Activated T-cell treated with anti-CD3 and anti-CD28 coated beads, Interleukin-2, amount 50 U/mL, for 48 hours (primary cell): ENCODE results near the gene RGS2.

ENCODE experiments used
- DNase-seq, 2 experiments: peaks; one replicate each; pipeline ENCODE4 v3.0.0-alpha.2; 2020

Gene RGS2, protein sequence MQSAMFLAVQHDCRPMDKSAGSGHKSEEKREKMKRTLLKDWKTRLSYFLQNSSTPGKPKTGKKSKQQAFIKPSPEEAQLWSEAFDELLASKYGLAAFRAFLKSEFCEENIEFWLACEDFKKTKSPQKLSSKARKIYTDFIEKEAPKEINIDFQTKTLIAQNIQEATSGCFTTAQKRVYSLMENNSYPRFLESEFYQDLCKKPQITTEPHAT

DNA sequence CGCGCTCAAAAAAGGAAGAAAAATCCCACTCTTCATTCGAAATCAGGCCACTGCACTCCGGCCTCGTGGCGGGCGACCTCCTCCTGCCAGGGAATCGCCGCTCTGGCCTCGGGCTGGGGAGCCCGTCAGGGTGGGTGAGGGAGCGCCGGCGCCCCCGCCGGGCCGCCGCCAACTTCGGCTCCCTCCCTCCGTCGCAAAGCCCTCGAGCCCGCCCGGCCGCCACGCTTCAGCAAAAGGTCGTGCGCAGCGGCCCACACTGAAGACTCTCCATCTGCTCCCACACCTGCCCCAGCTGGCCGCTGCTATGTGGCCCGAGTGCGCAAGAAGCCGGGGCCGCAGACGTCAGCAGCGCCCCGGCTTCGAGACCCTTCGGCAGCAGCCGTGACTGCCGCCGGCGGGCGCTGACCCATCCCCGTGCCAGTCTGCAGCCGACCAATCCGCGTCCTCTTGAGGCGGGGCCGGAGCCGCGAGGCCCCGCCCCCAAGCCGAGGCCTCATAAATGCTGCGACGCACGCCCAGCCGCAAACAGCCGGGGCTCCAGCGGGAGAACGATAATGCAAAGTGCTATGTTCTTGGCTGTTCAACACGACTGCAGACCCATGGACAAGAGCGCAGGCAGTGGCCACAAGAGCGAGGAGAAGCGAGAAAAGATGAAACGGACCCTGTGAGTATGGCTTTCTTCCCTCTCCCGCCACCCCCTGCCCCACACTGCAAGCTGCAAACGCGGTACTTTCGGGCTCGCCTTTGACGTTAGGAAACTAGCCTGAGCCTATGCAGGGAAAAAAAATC lies at the start of gene RGS2:
RGS2 (plus strand) TSS at position 522 of the 789 bp plus-strand sequence; CDS start at position 555, 33 bp downstream.
- DNase-seq: peak; percentile 90 to 92

DNA sequence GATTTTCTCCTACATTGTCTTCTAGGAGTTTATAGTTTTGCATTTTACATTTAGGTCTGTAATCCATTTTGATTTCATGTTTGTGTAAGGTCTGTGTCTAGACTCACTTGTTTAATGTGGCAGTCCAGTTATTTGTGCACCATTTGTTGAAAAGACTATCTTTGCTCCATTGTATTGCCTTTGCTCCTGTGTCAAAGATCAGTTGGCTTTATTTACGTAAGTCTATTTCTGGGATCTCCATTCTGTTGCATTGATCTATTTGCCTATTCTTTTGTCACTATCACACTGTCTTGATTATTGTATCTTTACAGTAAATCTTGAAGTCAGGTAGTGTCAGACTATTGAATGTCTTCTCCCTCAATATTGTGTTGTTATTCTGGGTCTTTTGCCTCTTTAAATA lies 49.7 kb upstream of the RGS2 start:
- DNase-seq: no peak

DNA sequence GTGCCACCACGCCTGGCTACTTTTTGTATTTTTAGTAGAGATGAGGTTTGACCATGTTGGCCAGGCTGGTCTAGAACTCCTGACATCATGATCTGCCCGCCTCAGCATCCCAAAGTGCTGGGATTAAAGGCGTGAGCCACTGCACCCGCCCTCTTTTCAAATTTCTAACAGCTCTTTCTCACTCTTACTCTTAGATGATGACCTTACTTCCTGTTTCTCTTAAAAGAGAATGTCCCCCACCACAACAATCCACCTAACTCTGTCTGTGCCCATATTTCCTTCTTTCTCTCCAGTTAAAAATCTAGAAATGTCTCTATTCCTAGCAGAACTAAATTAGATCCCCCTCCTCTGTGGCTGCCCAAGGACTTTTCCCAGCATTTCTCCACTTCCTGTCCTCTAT lies 46.6 kb upstream of the RGS2 start:
- no peak for DNase-seq

- DNase-seq: no peak
Observed at GRCh38 chr1:192763243-192763642, 45.6 kb upstream of the RGS2 start.

GRCh38 chr1:192763756-192764155 lies 45.1 kb upstream of the RGS2 start:
- no peak for DNase-seq

- DNase-seq: no peak
Observed at GRCh38 chr1:192764675-192765074, 44.2 kb upstream of the RGS2 start.

- DNase-seq: no peak
Observed at GRCh38 chr1:192766009-192766625, 42.7 kb upstream of the RGS2 start.

- no peak for DNase-seq
Observed at GRCh38 chr1:192766876-192767275, 42.0 kb upstream of the RGS2 start.

- DNase-seq: no peak
Observed at GRCh38 chr1:192767798-192768197, 41.0 kb upstream of the RGS2 start.

GRCh38 chr1:192768463-192768862 lies 40.4 kb upstream of the RGS2 start:
- no peak for DNase-seq

DNA sequence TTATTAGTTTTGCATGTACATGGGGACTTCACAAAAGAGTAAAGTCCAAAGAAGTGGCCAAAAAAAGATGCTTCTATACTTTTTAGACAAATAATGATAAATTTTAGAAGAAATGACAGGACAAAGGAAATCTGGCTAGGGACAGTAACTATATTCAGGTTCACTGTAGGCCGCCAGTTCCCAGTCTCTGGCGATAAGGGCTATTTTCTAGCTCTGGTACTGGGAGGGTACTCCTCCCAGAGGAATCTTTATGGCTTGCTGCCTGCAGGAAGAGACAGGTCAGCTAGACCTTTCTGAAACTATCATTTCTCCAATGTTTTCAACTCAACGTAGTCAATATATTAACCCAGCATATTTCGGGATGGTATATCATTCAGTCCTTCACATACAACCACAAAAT lies 37.5 kb upstream of the RGS2 start:
- no peak for DNase-seq

- DNase-seq: no peak
Observed at GRCh38 chr1:192775631-192776030, 33.2 kb upstream of the RGS2 start.

DNA sequence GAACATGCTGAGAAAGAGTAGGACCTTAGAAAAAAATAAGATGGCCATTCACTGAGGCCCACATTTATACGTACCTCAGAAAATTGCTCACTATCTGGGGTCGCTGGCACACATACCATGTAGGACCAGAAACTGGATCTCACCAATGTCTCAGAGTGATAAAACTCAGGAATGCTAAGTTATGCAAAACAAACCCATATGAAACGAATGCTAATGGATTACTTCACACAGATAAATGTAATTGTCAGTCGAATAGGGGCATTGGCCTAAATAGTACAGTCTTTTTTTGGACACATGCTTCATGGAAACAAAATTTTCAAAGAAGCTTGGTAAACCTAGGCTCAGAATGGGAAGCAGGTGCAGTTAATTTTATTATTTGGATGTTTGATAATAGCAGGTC lies 32.6 kb upstream of the RGS2 start:
- DNase-seq: no peak

DNA sequence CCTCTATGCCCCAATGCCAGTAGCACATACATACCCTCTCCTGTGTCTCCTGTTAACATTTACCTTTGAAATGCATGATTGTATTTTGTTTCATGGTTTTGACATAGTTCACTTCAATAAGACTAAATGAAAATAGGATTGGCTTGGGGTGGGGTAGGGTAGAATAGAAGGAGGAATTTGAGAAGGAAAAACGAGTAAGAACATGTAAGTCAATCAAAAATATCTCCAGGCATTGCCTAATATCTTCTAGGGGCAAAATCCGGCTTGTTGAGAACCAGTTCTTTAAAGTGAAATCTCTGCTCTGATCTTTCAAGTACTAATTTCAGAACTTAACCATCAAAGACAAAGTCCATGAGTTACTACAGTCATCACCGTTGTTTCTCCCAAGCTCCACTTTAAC lies 31.8 kb upstream of the RGS2 start:
- no peak for DNase-seq

DNA sequence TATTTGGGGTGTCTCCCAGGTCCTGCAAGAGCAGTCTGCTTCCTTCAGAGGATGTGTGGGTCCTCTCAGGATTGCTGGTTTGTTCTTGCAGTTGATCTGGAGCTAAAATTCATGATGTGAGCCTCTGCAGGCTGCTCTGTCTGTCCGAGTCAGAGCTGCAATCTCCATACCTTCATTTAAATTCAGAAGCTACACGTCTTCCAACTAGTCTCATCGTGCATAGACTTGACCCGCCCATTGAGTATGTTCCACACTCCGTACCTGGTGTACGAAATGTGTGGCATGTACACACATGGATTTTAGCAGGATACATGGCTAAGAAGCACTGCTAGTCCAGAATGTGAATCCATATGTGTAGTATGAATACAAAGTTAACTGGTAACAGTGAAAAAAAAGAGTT lies 25.0 kb upstream of the RGS2 start:
- DNase-seq: no peak

DNA sequence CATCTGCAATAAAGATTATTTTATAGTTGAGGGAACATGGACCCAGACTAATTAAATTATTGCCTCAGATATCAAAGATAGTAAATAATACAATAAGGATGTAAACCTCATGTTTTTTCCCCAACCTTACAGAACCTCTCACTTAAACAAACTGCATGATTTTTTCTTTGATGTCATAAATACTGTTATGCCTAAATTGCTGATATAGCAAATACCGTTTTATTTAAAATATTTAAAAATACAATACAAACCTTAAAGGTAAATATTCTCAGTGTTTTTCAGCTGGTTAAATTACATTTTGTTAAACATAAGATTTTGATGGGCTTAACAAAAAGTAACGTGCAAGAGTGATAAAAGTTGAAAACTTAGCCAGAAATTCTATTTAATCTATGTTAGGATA lies 24.4 kb upstream of the RGS2 start:
- no peak for DNase-seq

GRCh38 chr1:192786576-192786975 lies 22.3 kb upstream of the RGS2 start:
- no peak for DNase-seq

GRCh38 chr1:192787914-192788585 lies 20.8 kb upstream of the RGS2 start:
- no peak for DNase-seq

- DNase-seq: no peak
Observed at GRCh38 chr1:192789871-192790270, 19.0 kb upstream of the RGS2 start.

DNA sequence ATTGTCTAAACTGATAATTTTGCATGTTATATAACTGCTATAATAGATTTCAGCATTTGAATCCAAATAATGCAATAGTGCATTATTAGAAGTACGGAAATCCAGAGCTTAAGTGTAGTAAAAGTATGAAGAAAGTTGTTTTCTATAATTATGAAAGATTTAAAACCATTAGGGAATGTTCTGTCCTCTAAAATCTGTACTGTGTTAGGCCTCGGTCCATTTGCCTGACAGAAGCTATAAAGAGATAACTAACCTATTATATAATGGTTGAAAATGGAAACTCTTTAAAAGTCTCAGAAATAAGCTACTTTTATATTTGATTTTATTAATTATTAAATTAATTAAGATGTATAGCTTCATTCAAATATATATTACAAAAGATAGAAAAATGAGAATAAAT lies 16.2 kb upstream of the RGS2 start:
- no peak for DNase-seq

GRCh38 chr1:192793983-192794767 lies 14.7 kb upstream of the RGS2 start:
- DNase-seq: no peak

DNA sequence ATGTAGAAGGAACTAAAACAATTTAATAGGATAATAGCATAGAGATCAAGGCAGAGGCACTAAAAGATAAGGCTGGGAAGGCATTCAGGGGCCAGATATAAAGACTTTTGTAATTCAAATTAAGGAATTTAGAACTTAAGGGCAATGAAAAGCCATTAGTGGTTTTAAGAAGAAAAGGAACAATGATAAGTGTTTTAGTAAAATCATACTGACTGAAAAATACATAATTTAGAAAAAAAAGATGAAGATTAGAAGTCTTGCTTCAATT lies 14.1 kb upstream of the RGS2 start:
- DNase-seq: no peak
